Germinal center (tissue), 1 donor: ENCODE data around the gene PROM1.

ENCODE experiments used
- DNase-seq: peaks from one replicate; pipeline ENCODE4 v3.0.0; 2012; ENCODE audit warnings: mixed read lengths, low spot score

The PROM1 gene

DNA sequence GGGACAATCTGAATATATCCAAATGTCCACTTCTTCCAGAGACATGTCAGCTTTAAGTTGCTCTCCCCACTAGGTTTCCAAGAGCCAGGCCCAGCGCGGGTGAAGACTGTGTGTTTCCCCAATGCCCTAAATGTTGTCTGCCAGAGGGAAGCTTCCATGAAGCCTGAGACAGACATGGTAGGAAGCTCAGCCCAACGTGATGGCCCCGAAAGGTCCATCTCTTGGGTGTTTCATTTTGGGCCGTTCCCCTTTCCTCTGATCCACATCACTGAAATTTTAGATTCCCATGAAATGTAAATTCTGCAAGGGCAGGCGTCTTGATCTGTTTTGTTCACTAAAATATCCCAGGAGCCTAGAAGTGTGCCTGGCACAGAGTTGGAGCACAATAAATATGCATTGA lies 25.4 kb upstream of the PROM1 start:
- DNase-seq = no peak

DNA sequence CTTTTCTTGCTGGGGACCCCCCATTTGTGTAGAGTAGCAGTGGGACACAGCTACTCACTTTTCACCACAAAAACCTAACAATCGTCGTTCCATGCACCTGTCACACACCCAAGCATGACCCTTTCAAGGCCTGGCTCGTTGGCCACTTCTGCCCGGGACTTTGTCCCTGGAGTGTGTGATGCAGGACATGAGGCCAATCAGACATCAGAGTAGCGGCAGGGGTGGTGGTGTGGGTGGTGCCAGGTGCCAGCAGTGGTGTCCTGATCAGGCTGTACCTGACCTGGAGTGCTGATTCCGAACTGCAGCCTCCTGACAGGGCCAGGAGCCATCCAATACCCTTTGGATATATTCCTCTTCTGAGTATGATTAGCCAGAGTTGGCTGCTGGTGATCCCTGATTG lies 23.1 kb upstream of the PROM1 start:
- DNase-seq = no peak

DNA sequence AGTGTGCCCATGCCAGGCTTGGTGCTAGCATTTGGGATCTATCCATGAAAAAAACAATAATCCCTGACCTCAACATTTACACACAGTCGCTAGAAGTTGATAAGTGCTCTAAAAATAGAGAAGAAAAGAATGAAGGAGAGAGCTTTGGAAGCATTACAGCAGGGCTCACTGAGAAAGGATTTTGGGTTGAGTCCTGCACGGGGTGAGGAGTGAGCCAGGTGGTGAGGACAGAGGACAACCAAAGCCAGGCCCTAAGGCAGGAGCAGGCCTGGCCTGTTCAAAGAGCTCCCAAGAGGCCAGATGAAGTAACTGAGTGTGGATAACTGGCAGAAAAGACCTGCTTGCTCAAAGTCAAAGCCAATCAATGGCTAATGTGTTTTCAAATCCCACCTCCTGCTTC lies 20.7 kb upstream of the PROM1 start:
- DNase-seq = no peak

DNA sequence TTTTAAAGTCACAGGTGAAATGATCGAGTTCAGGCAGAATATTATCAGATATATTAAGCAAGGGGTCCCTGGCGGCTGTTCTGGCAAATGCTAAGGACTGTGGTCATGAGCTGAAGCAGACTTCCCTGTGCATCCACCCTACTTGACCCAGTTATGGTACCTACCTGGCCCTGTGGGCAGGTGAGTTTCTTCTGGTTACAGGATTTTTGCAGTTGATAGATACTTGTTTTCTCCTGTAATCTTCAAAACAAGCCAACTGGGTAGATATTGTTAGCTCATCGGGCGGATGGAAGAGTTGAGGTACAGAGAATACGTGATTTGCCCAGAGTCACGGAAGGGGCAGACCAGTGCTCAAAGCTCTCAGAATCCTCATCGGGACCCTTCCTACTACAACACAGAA lies 18.5 kb upstream of the PROM1 start:
- DNase-seq = no peak

DNA sequence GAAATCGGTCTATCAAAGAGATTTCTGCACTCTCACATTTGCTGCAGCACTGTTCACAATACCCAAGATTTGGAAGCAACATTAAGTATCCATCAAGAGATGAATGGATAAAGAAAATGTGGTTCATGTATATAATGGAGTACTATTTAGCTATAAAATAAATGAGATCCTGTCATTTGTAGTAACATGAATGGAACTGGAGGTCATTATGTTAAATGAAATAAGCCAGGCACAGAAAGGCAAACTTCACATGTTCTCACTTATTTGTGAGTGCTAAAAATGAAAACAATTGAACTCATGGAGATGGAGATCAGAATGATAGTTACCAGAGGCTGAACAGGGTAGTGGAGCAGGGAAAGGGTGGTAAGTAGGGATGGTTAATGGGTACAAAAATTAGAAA lies 17.0 kb upstream of the PROM1 start:
- DNase-seq = no peak

DNA sequence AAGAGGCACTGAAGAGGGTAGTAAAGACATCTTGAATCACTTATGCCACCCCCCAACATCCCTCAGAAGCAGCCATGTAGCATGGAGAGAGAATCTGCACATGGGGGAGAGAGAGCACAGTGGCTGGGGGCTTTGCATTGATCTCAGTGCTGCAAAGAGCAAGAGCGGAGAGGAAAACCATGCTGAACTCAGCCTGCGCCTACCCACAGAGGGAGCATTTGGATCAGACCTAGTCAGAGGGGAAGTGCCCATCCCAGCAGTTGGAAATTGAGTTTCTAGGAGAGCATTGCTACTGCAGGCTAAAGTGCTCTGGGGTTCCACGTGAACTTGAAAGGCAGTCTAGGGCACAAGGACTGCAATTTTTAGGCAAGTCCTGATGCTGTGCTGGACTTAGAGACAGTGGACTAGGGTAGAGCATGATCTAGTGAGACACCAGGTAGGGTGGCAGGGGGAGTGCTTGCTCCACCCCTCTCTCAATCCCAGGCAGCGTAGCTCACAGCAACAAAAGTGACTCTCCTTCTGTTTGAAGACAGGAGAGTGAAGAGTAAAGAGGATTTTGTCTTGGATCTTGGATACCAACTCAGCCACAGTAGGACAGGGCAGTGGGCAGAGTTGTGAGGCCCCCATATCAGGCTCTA lies 9.0 kb upstream of the PROM1 start:
- DNase-seq = no peak

DNA sequence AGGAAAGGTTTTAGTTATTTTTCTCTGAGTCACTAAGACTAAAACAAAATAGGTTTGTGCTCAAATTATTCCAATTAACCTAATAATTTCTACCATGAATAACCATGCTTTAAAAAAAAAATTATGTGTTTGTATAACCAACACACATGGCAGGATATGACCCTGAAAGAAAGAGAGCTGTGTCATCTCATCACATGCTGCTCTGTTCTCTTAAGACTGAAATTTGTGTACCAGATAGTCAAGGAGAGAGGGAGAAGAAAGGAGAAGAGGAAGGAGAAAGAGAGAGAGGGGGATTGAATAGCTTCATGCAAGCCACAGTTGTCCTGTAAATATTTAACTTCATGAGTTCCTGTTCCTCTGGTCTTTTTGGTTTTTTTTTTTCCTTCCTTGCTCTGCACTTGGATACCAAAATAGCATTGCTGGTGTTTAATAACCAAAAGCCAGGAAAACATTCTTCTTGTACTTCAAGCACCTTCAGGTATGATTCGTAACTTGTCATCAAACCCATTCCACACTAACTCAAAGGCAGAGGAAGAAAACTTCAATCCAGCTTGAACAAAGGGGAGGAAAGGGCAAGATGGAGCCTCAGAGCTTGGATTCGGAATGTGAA lies 6.4 kb upstream of the PROM1 start:
- DNase-seq = no peak

DNA sequence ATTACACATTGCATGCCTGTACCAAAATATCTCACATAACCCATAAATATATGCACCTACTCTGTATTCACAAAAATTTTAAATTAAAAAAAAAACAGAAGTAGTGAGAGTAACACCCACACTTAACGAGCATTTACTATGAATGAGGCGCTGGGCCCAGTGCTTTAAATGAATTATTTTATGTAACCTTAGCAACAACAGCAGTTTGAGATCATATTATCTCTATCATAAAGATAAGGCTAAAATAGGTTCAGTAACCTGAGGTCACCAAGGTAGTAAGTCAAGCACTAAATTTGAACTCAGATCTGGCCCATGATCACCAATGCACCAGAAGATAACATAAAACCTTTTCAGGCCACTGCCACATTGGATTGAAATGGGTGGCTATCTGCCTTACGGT lies 5.3 kb upstream of the PROM1 start:
- no peak for DNase-seq

DNA sequence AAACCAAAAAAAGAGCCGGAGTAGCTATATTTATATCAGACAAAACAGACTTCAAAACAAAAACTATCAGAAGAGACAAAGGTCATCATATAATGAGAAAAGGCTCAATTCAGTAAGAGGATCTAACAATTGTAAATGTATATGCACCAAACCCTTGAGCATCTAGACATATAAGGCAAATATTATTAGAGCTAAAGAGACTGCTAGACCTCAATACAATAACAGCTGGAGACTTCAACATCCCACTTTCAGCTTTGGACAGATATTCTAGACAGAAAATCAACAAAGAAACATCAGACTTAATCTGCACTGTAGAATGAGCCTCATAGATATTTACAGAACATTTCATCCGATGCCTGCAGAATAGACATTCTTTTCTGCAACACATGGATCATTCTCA lies 4.8 kb upstream of the PROM1 start:
- DNase-seq = no peak

DNA sequence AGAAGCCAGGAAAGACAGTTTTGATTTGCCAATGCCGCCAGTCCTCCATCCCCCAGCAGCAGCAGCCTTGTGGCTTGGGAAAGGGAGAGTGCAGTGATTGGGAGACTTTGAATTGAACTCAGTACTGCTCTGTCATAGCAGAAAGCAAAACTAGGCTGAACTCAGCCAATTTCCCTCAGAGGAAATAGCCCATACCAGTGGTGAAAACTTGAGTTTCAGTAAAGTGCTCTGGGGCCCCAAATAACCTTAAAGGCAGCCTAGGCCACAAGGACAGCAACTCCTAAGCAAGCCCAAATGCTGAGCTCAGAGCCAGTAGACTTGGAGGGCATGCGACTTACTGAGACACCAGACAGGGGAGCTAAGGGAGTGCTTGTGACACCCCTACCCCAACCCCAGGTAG lies 2.0 kb upstream of the PROM1 start:
- DNase-seq = no peak

DNA sequence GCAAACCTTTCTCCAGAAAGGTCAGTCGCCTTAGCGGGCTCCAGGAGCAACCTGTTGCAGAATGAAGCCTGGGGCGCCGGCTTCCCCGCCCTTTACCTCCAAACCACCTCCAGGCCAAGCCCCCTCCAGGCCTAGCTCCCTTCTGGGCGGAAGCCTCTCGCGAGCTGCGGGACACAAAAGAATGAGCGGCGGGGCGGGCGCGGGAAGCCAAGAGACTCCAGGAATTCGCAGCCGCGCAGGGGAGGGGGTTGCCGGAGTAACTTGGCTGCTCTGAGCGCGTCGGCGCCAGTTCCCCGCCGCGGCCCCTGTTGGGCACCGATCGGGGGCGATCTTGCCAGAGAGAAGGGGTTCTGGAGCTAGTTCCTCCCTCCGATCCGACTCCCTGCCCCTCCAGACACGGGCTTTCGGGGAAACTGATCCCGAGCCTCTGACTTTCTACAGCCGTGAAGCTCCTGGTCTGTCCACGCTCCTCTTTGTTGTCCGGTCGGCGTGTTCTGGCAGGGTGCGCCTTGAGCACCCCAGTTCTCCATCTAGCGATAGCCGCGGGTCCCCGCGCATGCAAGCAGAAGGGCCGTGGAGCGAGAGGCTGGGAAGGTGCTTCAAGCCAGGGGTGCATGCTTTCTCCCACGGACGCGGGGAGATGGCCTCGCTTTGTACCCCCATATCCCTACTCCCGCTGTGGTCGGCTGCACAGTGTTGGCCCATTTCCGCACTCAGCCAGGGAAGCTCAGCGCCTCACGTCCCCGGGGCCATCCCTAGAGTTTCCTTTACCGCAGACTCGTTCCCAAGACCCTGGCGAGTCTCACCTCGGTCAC lies 1.2 kb downstream of the PROM1 start:
- peak; percentile 19 for DNase-seq

DNA sequence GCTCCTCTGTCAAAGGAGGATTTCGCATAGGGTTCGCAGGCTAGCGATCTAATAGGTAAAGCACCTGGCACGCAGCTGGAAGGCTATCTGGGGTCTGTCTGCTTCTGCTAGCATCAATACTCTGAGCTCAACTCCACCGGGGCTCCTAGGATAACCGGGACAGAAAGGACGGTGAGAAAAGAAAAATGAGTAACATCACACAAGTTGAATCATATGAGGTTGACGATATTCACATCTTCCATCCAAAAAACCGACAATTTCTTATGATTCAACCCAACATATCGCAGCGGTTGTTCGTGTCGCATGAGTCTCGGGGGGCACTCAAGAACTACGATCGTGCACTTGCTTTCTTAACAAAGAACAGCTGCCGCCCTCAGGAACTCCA lies 1.8 kb downstream of the PROM1 start:
- DNase-seq = no peak

DNA sequence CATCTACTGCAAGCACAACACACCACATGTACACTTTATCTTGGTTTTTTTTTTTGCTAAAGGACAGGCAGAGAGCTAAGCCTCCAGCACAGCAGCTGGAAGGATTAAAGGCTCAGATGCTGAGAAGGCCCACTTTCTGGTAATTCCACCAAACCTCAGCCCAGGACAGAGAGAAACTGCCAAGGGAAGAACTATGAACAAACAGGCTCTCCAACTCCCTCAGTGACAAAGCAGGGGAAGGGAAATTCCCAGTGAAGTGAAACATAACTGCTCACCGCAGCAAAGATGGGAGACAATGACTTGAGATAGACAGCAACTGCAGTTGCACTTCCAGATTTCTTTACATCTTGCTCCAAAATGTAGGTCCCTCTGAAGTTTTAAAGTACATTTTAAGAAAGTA lies 4.8 kb downstream of the PROM1 start:
- no peak for DNase-seq

DNA sequence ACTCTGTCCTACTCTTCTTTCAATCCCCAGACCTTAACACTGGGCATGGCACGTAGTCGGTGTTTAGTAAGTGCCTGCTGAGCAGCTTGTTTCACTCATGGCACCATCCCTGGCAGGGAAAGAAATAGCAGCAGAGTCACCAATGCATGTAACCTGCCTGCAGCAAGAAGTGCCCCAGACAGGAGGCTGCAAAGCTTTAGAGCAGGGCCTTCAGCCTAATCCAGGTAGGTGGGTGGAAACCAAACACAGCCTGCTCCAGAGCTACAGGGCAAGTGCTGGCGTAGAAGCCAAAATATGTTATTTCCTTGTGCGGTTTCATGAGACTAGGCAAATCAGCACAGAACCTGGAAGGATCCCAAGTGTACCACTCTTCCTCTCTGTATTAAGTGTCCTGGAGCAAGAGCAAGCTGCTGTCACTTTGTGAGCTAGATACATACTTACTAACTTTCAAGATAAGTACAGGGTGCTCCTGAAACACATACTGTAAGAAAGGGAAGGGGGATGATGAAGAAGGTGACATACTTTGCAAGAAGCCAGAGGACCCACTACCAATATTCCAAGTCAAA lies 5.5 kb downstream of the PROM1 start:
- no peak for DNase-seq

DNA sequence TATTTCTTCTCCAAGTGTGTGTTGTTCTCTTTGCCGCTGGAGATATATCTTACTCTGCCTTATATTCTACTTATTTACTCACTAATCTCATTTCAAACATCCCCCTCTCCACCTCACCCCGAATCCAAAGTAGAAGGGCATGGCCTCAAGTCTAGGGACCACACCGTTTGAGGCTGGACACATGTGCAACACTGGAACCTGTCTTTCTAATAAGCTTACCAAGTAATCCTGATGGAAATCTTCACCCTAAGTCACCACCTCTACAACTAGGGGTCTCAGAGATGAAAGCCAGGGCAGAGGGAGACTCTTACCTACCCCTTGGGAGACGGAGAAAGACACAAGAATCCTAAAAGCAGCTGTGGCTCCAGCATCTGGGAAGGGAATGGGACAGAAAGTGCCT lies 6.0 kb downstream of the PROM1 start:
- DNase-seq = no peak

DNA sequence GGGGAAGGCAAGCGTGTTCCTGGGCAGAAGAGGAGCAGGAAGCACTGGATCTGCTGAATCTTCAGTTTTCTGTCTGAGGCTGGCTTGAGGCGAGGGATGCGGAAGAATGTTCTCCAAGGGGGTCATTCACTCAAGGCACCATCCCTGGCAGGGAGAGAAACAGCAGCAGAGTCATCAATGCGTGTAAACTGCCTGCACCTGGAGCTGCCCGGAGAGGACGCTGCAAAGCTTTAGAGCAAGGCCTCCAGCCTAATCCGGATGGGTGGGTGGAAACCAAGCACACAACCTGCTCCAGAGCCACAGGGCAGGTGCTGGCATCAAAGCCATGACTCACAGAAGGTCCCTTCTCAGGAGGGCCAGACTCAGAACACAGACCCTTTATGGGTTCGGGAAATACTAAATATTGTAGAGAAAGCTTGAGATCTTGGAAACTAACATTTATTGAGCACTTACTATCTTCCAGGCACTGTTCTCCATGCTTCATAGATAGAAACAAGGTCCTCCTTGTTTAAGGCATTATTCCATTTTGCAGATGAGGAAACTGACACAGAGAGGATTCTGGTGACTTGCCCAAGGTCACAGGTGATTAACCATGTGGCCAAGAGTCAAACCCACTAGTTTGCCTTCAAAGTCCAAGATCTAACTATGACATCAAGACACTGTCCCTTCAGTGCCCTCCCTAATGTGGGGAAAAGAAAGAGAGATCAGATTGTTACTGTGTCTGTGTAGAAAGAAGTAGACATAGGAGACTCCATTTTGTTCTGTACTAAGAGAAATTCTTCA lies 7.7 kb downstream of the PROM1 start:
- DNase-seq = no peak

DNA sequence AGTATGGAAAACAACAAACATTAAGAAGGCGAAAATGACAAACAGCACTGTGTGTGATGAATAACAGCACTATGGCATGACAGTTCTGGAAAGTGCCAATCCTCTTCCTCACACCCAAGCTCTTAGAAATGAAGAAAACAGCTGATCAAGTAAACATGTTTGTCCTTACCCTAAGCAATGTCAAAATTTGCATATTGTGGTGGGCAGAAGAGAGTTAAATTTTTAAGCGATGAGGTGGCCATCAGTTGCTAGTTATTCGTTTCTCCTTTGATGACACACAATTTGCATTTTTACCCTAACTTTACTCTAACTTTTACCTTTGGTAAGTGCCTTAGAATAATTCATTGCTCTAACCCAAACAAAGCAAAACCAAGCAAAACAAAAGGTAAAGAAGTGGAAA lies 8.8 kb downstream of the PROM1 start:
- no peak for DNase-seq

DNA sequence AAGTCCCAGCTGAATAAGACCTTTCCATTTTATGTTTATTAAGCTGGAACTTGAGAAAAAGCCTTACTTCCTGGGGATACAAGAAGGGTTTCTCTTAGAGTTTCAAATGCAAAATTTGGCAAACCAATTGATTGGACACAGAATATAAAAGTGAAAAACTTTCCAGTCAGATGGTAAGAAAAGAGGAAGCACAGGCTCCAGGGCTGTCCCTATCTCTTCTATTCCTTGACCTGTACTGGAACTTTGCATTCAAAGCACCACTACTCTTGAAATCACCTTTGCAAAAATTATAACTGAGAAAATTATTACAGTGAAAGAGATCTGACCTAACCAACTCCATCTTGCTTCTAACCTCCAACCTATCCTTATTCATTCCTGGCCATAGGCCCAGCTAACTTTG lies 11.7 kb downstream of the PROM1 start:
- no peak for DNase-seq

DNA sequence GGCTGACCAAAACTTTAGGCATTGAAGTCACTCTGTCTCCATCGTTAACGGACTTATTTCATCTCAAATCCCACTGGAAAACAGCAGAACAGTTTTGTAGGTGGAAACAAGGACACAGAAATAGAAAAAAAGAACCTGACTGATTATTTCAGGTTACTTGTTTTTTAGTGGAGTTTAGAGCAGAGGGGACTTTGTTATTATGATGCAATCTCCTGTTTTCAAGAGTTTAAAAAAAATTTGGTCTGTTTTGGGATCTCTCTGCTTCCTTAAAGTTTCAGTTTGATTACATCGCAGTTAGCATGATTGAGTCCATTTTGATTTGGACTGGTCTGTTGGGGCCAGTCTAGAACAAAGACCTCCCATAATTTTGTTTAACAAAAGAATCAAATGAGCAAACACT lies 13.6 kb downstream of the PROM1 start:
- no peak for DNase-seq

DNA sequence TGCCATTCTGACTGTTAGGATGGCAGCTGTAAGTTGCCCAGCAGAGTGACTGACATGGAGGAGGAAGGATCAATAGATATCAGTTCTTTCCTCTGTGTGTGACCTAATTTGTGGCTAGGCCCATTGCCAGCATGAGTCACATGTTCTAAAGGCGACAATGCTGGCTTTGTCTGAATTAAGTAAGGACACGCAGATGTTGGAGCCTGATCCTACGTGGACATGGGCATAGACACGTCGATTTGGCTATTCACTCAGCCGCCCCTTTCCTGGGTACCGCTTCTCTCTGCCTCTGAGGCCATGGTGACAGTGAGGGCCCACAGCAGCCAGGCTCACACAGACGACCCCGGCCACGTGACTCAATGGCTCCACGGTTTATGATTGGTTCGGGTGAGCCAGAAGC lies 16.3 kb downstream of the PROM1 start:
- DNase-seq = no peak

DNA sequence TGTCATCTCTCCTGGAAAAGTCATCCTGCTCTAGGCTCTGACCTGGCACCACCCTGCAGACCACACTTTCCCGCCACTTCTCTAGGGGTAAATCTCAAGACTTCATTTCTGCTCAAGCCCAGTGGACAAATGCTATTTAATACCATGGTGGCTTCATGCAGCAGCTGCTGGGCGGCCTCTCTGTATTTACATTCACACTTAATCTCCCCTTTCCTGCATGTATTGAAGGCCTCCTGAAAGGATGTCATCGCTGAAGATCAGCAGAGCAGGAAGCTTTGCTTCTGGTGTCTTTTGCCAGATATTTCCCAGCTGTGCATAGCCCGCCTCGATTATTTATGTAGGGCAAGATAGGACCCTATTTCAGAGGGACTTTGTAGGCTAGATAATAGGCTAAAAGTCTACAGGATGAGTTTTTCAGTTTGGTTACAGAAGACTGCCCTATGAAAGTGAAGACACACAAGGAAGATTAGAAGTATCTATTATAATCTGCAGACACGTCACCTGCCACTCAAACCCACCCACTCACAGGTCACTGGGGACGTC lies 17.2 kb downstream of the PROM1 start:
- DNase-seq = no peak

DNA sequence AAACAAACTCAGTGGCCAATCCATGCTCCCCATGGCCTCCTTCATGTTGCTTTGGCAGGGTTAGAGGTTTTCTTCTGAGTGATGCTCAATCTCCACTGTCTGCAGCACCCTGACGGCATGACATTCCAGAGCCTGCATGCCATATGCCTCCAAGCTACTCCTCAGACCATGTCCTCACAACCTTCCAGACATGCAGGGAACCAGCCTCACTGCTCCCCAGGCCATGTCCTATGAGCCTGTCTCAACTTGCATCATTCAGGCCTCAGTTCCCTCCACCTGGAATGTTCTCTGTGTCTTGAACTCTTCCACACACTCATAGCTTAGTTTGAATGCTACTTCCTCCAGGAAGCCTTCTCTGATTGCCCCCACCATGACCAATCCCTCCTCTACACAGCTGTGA lies 18.8 kb downstream of the PROM1 start:
- no peak for DNase-seq
